Measurements from ENCODE around the gene OR4F16.
"Not testable (repeated sequence)": the region's sequence is repeated elsewhere in the genome, so short reads cannot be mapped to it uniquely, and the experiment has no call there.

Gene OR4F16

GRCh38 chr1:686554-686953 is at the start of gene OR4F16:
OR4F16 (minus strand) TSS chr1:686654; CDS start chr1:686654, 0 bp downstream.
- DNase-seq, result not testable (repeated sequence)

- DNase-seq, result not testable (repeated sequence)
Measured at GRCh38 chr1:733649-734048, 47.2 kb upstream of the OR4F16 start.

GRCh38 chr1:727040-727439 is 40.6 kb upstream of the OR4F16 start:
- DNase-seq, result not testable (repeated sequence)

Data from CD4-positive, alpha-beta T cell treated with Interferon alpha-2 for 1 hour (primary cell).